Right ventricle myocardium superior (tissue), 1 donor: ENCODE measurements around the gene RCAN2. TPM values are rescaled to one million over a fixed set of nuclear protein-coding genes. Genes with fewer than 3 reads are reported as not detected.

Experiments
- ATAC-seq: fragments of 200-7000 bp; cut with Tn5 transposase; one replicate; pipeline ENCODE4 v1.9.1; 2020; ENCODE audit warnings: mild to moderate bottlenecking; ENCODE audit not compliant: poor library complexity
- DNase-seq: peaks from one replicate; pipeline ENCODE4 v3.0.0-alpha.2; 2020
- intact Hi-C: fragments of 100-400 bp; cut with DNase I; formaldehyde crosslinking; loops from one replicate; pipeline ENCODE4 v1.11.2; 2022
- total RNA-seq: library from RNA; stranded (reverse); fragmentation: NEBNext Ultra II Directional; extraction: Animal tissue kit (Norgen Biotek cat#: 25700); gene quantifications from one replicate; pipeline ENCODE4 v1.2.1, GENCODE V29; 2021
- donor health status: DM: no; HTN: yes; CAD: no; lungs with severe emphysema.

Gene RCAN2
- total RNA-seq, 1 donor from 2014 or later, result 258 TPM

DNA sequence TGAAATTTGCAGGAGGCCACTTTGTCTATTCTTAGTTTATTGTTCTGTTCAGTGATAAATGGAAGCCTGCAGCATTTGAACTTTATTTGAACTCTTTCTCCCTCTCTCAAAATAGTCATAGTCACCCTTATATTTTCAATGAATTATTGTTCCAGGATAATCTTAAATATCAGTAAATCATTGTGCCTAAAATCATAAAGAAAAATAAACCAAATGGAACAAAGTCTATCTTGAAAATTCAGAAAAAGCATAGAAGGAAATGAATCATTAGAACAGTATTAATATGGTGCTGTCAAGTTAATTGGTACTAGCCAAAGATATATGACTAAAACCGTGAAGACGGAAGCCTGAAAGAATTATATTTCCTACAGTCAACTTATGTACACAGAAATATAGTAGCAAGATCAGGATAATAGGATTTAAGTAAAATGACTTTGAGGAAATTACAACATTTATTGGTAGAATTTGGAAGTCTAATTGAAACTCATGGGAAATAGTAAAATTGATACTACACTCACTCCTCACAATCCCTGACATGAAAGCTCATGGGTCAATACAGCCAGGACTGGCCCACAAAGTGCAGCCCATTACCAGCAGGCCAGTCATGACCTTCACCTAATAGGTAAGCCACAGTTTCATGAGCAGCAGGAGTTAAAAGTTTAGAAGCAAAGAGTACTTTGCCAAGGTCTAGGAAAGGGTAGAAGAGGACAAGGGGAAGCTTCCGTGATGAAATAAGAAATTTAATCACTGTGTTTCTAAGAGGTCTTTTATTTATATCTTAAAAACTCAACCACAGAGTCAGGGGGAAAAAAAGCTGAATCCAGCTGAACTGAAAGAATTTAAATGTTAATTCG lies 200.6 kb downstream of the RCAN2 start:
- ATAC-seq (peak; percentile 15), DNase-seq (no peak)
- intact Hi-C loops, result no loop called here

DNA sequence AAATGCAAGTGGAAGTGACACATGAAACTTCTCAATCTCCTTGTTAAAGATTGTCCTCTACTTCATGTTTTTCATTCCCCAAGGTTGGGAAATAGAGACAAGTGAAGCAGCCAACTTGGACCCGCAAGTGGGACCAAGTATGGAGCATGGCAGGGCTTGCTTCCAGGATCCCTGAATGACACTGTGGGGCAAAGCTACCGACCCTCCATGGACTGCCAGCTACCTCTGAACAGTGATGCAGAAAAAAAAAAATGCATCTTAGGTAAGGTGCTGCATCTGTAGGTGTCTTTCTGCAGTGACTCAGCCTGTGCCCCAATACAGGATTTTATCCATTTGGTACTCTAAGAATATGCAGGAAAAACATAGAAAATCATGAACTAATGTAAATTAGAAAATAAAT lies 201.4 kb downstream of the RCAN2 start:
- ATAC-seq (peak; percentile 57), DNase-seq (no peak)
- intact Hi-C loops, result no loop called here

DNA sequence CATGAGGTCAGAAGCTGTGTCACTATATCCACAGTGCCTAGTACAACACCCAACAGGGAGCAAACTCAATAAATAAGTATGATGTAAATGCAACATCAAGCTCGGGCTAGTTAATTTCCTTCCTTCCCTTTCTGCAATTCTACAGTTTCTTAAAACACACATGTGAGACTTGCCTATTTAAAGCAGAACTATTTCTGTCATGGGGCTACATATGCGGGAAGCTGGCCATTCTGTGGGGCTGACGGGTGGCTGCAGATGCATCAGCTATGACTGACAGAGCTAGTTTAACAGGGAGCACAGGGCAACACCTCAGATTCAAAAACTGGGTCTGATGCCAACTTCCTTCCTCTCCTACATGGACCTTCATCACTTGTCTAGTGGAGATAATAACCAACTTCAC lies 202.4 kb downstream of the RCAN2 start:
- intact Hi-C loops, result no loop called here
- DNase-seq, result no peak
- ATAC-seq, result peak; percentile 24

DNA sequence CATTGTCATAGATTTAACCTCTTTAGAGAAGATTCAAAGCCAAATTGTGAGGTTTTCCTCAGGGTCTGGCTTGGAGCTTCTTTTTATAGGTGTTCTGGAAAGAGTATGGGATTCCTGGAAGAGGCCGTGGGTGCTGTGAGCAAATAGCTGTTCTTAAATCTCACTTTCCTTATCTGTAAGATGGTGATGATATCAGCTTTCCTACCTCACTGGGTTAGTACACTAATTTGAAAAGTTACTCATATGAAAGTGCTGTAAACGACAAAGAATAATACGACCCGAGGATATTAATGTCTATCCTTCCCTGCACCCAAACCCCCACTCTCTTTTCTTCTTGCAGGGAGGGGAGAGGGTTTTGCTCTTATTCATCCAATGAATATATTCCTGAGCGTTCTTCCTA lies 203.6 kb downstream of the RCAN2 start:
- intact Hi-C loops, result no loop called here
- ATAC-seq (no peak), DNase-seq (no peak)

DNA sequence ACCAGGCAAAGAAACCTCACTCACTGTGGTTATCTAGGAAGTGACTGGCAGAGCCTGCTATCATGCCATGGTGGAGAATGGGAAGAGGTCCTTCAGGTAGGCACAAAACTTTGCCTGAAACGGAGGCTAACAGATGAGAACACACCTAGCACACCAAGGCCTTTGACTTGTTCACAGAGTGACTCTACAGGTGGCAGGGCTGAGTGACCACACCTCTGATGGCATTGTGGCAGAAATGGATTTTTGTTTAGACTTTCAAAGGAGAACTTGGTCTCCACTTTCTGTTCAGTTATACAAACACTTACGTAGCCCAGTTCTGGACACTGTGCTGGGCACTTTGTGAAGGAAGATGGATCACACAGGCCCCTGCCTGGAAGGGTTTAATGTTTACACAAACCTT lies 204.2 kb downstream of the RCAN2 start:
- ATAC-seq (no peak), DNase-seq (no peak)
- intact Hi-C loops, result no loop called here

DNA sequence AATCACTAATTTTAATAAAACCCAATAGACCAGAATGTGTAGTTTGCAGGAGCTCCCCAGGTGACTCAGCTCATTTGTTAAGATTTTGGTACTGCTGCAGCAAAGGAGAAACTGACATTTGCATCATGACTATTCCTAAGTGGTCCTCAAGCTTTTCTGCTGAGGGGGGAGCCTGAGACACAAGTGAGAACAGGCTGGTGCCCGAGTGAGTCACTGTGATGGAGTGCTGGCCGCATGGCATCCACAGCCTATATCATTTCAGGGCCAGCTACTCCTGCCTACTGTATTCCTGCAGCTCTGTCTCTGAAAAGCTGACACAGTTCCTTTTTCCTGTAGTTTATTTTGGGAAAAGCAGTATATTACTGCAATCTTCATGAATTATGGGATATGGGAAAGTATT lies 206.8 kb downstream of the RCAN2 start:
- DNase-seq, result no peak
- ATAC-seq, result no peak
- intact Hi-C loops, result no loop called here

DNA sequence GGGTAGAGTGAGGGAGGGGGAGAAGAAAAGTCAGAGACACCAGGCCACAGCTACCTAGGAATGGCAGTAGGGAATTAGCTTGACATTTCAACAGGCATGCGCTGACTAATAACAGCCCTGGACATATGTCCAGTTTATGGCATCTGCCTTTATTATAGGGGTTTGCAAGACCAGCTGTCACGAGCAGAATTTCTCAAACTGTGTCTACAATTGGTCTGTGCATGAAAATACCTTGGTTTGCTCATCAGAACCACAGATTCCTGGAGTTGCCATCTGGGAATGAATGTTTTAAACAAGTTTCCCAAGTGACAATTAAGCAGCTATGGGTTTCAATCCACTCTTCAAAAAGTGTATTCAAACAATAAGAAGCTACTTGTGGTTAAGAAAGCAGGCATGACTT lies 210.1 kb downstream of the RCAN2 start:
- intact Hi-C loops, result no loop called here
- ATAC-seq (no peak), DNase-seq (no peak)

DNA sequence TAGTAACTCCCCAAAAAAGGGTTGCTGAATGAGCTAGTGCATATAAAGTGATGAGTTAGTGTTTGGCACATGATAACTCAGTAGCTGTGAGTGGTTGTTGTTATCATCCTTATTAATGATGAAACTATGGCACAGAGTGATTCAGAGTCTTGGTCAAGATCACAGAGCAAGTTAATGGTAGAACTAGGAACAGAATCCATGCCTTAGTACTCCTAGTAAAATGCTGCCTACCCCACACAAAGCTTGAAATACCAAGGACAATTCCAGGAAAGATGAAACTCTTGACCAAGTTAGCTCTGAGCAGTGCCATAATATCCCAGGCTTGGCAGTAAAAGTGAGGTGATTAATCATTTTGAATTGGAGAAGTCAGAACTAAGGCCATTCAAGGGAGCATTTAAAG lies 211.4 kb downstream of the RCAN2 start:
- intact Hi-C loops, result no loop called here
- ATAC-seq (no peak), DNase-seq (no peak)

DNA sequence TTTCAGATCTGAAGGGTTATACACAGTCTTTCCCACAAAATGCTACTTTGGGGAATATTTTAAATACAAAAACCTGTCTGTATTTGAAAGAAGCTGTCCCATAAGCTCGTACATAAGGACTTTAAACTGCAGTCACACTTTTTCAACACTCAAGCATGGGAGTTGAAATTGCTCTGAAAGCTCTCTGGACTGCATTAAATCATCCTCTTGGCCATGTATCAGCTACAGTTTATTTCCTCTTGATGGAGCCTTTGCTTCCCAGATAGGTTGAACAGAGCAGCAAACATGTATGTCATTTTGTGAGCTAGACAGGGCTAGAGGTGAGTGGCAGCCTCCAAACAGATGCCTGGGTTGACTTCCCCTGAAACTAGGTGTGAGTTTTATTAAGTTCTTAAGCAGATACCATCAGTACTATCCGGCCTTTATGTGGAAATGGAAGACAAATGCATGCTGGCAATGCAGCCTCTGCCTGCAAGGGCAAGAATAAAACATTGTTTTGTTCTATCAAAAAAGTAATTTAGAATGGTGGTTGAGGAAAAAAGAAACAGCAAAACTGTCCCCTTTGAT lies 214.6 kb downstream of the RCAN2 start:
- no peak for ATAC-seq
- no peak for DNase-seq
- intact Hi-C loops, result no loop called here

DNA sequence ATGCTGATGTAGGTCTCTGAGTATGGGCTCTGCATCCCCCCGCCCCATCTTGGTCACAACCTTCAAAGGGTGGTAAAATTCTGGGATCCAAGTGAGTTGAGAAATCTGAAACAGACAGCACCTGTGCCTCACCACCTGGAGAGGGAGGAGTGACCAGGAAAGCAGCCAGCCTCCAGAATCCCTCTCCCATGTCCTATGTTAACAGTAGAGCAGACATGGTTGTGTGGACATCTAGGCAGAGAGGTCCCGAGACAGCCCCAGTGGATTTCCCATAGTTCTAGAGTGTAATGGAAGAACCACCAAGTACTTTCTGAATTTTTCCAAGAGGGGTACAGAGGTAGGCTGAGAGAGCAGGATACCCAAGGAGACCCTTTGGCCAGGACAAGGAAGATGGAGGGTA lies 216.7 kb downstream of the RCAN2 start:
- intact Hi-C loops, result no loop called here
- ATAC-seq (no peak), DNase-seq (no peak)

DNA sequence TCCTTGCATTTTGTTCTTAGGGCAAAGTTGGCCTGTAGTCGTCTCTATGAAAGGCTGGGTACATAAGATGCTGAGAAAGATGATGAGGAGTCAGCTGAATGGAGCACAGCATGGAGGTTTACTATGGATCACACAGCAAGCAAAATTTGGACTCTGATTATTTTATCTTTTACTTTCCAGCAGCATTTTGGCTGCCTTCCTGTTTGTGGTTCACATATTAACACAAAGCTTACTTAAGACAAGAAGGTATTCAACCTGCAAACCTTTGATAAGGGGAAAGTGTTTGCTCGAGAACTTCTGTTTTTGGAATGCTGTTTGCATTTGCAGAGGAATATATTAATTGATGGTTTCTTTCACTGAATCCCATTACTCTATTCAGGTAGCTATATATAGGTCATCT lies 217.3 kb downstream of the RCAN2 start:
- intact Hi-C loops, result no loop called here
- DNase-seq, result no peak
- ATAC-seq, result no peak

DNA sequence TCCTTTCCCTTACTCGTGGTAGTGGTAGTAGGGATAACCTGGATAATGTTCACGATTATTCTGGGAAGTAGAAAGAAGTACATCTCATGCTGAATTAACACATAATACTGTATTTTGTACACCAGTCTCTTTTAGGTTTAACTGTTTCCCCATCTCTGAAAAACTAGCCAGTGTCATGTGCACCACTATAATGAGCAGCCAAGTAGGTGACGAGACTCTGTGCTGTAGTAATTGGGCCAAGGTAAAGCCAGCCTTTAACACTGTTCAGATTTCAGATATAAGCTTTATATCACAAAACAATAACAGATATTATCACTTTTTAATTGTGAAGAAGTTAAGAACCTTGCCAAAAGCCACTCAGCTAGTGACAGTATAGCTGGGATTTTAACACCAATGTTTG lies 219.5 kb downstream of the RCAN2 start:
- DNase-seq (no peak), ATAC-seq (peak; percentile 36)
- intact Hi-C loops, result no loop called here

DNA sequence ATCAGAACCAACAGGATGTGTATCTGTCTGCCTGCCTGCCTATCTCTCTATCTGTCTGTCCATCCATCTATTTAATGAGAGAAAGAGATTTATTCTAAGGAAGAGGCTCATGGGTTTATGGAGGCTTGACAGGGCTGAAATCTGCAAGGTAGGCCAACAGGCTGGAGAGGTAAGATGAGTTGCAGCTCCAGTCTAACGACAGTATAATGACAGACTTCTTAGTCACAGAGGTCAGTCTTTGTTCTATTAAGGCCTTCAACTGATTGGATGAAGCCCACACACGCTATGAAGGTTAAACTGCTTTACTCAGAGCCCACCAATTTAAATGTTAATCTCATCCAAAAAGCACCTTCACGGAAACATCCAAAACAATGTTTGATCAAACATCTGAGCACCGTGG lies 220.1 kb downstream of the RCAN2 start:
- intact Hi-C loops, result no loop called here
- ATAC-seq (no peak), DNase-seq (no peak)

DNA sequence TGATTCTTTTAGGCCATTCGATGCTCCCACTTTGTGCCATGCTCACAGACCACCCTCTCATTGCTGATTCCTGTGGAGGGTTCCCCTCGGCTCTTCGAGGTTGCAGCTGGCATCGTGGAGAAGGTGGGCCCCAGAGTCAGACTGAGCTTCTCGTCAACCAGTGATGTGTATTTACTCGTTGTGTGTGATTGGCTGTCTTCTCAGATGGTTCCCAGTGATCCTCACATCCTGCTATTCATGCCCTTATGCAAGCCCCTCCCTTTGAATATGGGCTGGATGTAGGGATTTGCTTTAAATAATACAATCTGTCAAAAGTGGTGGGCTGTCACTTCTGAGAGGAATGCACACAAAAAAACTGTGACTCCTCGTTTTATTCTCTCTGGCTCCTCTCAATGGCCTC lies 220.9 kb downstream of the RCAN2 start:
- intact Hi-C loops, result no loop called here
- ATAC-seq (no peak), DNase-seq (no peak)

DNA sequence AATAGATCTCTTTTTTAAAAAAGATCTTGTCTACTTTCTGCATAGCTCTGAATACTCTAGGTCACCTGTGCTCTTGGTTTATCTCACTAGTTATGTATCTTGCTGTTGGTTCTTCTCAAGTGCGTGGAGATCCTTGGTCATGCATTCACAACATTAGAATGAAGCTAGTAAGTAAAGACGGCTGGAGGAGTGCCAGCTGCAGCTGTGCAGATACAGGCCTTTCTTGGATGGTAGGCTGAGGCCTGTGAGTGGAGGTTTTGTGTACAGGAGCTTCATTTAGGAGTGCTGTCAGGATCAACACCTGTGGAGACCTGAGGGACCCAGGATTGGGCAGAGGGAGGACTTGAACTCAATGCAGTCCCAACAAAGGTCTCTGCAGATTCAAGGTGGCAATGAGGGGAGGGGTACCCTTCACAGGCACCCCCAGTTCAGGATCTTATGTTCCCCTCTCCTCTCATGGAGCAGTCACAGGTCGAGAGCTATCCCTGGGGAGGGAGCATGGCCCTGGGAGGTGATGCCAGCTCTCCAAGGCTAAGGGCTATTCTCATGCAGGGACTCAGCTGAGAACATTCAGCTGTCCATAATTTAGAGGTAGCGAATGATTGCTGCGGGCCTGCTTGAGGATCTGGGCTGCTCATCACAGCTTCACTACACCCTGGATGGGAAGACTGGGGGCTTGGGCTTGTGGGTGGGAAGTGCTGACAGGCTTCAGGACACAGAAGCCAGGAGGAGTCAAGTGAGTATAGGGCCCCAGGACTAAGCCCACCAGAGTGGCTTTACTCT lies 221.6 kb downstream of the RCAN2 start:
- peak; percentile 60 for ATAC-seq

DNA sequence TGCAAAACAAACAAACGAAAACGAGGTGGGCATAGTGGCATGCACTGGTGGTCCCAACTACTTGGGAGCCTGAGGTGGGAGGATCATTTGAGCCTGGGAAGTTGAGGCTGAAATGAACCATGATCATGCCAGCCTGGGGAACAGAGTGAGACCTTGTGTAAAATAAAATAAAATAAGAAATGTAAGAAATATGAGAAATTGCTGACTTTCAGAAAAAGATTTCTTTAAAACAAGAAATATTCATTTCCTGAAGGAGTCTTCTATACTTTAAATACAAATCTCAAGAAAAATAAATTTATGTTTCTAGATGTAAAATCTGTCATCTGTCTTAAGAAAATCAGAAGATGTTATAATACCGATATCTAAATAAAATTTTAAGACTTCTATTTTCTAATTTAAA lies 223.7 kb downstream of the RCAN2 start:
- DNase-seq (no peak), ATAC-seq (no peak)
- intact Hi-C loops, result no loop called here

More for the DNA sequence above, 221.6 kb downstream of the RCAN2 start:
- intact Hi-C loops, result no loop called here
- DNase-seq, result peak; percentile 78

DNA sequence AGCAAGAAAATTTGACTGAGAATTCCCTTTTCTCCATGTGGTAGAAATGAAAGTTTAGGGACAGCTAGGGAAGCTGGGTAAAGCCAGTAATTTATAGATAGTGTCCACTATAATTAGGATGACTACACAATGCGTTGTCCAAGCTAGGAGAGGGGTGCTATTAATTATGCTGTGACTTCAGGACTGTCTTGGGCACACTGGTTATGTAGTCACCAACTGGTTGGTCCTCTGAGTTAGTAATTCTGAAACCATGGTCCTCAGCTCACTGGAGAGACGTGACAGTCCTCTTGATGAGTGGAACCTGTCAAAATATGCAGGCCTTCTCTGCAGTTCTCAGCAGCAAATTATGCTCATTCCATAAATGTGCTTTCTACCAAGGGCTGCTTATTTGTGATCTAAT lies 225.9 kb downstream of the RCAN2 start:
- no peak for ATAC-seq
- intact Hi-C loops, result no loop called here
- no peak for DNase-seq

DNA sequence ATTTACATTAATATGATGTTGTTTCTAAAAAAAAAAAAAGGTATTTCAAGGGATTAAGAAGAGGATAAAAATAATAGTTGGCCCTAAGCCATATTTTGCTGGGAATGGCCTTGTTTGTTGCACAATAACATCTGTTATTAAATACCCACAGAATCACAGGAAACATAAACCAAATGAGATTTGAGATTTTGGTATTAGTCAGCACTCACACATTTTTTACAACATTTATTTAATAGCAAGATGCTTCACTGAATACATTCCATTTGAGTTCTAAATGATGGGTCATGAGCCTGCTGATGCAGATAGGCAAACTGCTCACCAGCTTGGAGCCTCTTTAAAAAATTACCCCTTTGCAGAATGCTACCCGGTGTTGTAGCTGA lies 227.6 kb downstream of the RCAN2 start:
- intact Hi-C loops, result no loop called here
- ATAC-seq, result peak; percentile 44
- DNase-seq, result no peak

DNA sequence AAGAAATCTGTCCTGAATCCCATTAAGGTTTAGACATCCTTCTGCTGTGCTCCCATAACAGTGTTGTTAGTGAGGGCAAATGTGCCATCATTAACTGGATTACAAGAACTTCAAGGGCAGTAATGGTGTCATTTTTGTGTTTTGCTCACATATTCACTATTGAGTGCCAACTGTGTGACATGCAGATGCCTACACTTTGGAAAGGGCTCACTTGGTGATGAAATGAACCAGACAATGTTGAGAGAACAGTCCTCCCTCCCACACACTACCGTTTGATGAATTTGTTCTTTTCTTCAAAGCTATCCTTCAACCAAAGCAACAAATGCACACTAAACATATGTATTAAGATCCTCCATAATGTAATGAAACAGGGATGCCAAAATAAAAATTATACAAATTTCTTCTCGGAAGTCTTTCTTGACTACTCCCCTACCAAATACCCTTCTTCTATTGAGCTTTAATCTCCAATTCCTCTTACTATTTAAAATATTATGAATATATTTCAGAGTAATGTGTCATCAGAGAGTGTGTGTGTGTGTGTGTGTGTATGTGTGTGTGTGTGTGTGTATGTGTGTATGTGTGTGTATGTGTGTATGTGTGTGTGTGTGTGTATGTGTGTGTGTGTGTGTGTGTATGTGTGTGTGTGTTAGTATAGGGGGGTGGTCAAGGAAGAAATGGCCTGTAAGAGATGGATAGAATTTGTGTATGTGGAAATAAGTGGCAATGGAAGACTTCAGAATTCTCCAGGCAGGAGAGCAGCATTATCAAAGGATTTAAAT lies 228.1 kb downstream of the RCAN2 start:
- DNase-seq (no peak), ATAC-seq (peak; percentile 50)
- intact Hi-C loops, result no loop called here
